Measurements from ENCODE around the gene MPND.
"Not testable (repeated sequence)": the region's sequence is repeated elsewhere in the genome, so short reads cannot be mapped to it uniquely, and the experiment has no call there.

The MPND gene

DNA sequence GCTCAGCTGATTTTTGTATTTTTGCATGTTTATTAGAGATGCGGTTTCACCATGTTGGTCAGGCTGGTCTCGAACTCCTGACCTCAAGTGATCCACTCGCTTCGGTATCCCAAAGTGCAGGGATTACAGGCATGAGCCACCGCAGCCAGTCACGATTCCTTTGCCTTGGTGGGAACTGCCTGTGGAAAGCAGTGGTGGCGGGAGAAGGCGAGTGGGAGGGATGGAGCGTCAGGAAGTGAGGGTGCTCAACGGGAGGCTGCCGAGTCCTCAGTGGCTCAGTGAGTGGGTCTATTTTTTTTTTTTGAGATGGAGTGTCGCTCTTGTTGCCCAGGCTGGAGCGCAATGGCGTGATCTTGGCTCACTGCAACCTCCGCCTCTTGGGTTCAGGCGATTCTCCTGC, 5.9 kb downstream of the MPND start:
- not testable (repeated sequence) for DNase-seq (ENCODE audit: low spot score)

DNA sequence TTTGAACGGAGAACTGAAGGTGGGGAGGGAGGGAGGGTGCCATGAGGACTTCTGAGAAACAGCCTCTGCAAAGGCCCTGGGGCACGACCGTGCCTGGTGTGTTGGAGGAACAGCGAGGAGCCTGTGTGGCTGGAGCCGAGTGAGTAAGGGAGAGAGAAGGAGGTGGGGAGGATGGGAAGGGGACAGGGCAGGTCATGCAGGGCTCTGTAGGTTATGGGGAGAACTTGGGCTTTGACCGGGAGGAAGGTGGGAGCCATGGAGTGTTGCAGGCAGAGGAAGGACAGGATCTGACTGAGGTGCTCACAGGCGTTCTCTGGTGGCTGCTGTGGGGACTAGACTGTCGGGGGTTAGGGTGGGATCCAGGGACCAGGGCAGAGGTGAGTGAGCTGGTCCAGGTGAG, 6.7 kb downstream of the MPND start:
- DNase-seq (ENCODE audit: low spot score), result peak; percentile 3

DNA sequence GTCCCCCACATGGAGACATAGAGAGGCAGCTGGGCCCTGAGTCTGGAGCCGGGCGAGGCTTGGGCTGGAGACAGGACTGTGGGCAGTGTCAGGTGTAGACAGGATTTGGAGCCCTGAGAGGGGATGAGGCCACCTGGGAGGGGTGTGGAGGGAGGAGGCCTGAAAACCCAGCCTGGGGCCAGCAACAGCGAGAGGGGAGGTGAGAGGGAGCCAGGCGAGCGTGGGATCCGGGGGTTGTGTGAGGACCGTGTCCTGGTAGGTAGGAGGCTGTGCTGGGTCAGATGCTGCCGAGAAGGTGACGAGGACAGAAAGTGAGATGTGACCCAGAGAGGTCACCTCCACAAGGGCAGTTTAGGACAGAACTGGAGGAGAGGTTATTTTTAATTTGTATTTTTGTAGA, 7.4 kb downstream of the MPND start:
- DNase-seq (ENCODE audit: low spot score), result peak; percentile 4

DNA sequence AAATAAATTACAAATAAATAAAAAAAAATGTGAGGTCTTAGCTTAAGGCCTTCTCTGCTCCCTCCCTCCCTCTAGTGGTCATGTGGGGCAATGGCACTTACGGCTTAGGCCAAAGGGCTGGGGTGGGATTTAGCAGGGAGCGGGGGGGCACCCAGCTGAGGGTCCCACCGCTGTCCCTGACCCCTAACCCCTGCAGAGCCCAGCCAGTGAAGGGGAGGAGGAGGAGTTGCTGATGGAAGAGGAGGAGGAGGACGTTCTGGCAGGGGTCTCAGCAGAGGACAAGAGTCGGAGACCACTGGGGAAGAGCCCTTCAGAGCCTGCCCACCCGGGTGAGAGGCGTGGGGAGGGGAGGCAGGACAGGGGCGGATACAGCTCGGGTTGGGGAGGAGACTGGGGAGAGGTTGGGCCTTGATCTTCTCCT, 9.3 kb downstream of the MPND start:
- DNase-seq (ENCODE audit: low spot score), result peak; percentile 79

DNA sequence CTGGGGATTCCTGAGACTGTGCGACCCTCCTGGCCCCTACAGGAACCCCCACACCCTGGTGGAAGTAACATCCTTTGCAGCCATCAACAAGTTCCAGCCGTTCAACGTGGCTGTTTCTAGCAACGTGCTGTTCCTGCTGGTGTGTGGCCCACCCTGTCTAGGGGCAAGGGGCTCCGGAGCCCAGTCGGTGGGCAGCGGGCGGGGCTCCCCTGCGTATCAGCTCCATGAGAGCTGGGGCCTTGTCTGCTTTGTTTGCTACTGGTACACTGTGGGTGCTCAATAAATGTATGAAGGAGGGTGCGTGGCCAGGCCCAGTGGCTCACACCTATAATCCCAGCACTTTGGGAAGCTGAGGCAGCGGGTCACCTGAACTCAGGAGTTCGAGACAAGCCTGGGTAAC, 10.9 kb downstream of the MPND start:
- DNase-seq (ENCODE audit: low spot score), result peak; percentile 5

DNA sequence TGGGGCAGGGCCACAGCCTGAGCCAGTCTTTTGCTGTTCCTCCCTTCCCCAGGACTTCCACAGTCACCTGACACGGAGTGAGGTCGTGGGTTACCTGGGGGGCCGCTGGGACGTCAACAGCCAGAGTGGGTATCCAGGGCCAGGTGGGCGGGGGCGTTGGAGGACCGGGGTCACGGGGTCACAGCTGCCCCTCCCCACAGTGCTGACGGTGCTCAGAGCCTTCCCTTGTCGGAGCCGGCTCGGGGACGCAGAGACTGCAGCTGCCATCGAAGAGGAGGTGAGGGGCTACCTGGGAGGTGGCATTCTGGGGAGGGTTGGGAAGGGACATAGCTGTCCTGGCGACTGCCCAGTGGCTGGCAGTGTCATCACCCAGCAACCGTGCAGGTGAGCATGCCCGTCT, 11.5 kb downstream of the MPND start:
- DNase-seq (ENCODE audit: low spot score), result peak; percentile 3

DNA sequence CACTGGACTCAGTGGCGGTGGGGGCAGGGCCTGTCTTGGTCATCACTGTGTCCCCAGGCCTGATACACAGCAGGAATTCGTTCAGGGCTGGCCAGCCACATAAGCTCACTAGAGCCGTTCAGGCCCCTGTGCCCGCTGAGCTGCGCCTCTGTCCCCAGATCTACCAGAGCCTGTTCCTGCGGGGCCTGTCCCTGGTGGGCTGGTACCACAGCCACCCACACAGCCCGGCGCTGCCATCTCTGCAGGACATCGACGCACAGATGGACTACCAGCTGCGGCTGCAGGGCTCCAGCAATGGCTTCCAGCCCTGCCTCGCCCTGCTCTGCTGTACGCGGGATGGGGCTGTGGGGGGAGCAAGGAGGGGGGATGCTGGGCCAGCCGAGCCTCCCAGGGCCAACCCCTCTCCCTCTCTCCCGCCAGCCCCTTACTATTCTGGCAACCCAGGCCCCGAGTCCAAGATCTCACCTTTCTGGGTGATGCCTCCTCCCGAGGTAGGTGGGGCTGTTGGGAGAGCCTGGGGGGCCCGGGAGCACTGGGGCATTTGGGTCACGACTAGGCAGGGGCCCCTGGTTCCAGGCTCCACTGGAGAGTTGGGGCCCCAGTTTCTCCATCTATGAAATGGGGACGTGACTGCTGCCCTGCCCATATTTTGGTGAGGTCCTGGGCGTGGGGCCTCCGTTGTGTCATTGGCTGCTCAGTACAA, 13.9 kb downstream of the MPND start:
- DNase-seq (ENCODE audit: low spot score), result no peak

DNA sequence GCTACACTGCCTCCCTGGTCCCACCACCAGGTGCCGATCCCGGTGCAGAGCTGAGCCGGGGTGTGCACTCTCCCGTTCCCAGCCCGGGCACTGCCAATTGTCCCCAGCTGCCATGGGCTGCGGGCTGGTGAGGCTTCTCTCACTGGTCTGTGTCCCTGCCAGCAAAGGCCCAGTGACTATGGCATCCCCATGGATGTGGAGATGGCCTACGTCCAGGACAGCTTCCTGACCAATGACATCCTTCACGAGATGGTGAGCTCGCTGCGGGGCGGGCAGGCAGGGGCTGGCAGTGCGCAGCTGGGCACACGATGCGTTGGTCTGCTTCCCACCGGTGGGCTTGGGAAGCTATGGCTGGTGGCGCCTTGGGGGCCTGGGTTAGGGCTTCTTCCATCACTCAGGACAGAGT, 14.6 kb downstream of the MPND start:
- peak; percentile 10 for DNase-seq (ENCODE audit: low spot score)

DNA sequence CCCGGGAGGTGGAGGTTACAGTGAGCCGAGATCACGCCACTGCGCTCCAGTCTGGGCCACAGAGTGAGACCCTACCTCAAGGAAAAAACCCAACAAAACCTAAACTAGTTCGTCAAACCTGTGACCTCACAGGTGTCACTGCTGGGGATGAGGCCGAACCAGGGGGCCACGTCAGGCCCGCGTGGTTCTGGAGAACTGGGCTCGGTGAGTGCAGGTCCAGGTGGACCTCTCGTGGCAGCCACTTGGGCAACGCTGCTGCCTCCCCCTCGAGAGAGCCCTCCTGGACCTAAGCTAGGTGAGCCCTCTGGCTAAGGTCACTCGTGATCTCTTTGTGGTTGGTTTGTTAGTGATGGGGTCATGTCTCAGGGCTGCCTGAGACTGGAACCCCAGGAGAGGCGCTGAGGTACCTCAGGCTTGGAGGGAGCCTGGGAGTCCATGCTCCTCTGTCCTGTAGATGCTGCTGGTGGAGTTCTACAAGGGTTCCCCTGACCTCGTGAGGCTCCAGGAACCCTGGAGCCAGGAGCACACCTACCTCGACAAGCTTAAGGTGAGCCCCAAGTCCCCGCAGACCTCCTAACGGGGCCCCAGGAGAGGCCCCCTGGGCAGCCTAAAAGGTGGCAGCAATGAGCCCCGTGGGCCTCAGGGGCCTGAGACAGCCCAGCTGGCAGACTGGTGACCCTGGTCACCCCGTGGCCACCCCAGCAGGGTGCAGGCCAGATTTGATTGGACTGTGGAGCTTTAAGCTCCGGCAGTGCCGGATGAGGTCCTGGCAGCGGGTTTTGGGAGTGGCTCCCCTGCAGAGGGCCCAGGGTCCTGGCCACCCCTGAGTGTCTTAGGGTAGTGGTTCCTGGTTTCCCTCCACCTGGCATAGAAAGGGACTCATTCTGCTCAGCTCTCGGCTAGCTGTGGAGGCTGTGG, 15.6 kb downstream of the MPND start:
- DNase-seq (ENCODE audit: low spot score), result peak; percentile 18

DNA sequence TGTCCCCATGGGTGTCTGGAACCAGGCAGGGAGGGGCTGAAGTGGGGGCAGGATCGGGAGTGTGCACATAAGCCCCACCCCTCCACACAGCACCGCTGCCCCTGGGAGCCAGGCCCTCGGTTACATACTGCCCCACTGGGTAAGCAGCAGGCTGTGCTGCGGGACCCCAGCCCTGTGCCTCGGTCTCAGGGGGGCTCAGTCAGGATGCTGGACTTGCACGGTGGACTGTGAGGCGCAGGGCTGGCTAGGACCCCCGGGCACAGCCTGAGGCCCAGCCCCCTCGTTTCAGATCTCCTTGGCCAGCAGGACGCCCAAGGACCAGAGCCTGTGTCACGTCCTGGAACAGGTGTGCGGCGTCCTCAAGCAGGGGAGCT, 16.3 kb downstream of the MPND start:
- no peak for DNase-seq (ENCODE audit: low spot score)

DNA sequence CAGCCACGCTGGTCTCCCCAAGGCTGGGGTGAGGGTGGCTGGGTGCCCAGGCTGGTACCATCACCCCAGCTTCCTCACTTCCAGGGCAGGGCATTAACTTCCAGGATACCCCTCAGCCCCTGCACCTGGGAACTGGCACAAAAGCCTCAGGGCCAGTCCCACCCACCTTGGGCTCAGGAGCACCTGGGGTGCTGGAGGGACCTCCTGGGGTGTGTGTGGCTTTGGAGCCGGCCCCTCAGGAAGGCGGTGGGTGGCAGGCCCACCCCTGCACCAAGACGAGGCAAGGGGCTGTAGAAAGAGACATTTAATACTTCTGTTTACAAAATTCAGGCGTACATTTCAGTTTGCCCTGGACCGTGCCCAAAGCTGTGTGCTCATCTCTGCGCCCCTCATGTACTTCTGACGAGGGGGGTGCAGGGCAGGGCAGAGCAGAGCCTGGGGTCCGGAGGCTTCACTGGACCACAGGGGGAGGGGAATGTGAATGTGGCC, 16.8 kb downstream of the MPND start:
- no peak for DNase-seq (ENCODE audit: low spot score)

DNA sequence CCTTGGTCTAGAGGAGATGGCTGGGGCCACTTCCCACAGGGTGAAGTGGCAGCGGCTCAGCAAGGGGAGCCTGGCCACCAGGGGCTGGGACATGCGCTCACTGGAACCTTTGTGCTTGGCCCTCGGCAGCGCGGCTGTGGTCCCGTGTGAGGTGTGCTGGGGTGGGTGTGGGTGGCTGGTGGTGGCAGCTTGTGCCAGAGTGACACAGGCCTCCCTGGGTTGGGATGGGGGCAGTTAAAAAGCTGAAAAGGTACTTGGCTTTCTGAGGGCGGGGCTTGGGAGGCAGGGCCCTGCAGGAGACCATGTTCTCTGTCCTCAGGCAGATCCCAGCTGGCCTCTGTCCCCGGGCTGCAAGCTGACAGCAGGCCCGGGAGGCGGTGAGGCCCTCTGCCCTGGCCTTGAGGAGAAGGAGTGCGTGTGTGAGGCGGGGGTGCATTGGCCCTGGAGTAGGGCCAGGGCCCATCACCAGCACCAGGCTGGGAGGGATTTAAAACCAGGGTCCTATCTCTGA, 17.3 kb downstream of the MPND start:
- no peak for DNase-seq (ENCODE audit: low spot score)

DNA sequence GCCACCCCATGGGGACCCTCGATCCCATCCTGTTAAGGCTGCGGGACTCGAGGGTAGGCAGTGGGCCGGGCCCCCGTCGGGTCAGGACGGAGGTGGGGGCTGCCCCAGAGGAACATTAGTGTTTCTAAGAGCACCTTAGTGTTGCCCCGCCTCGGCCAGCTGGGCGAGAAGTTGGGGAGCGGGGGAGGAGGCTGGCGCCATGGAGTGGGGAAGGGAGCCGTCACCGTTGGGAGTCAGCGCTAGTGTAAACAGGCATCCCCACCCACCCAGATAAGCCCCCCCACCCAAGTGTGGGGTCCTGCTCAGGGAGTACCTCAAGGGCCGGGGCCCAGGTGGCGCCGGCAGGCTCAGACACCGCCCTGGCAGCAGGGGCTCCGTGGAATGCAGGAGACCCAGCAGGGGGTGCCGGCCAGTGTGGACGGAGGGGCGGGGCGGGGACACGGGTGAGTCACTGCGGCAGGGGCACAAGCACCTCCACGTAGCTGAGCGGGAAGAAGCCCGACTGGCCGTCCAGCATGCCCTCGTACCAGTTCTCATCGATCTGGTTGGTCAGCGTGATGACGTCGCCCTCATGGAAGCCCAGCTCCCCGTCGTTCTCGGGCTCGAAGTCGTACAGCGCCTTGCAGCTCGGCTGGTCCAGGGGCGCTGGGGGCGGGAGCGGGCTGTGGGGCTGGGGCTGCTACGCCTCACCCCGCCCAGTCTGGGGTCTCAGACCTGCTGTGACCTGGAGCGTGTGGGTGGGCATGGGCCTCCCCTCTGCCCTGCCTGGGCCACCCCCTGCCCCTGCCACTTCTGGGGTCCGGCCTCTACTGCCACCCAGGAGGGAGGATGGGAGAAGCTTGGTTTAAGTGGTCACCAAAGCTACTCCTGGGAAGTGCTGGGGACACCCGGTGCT, 18.0 kb downstream of the MPND start:
- peak; percentile 75 for DNase-seq (ENCODE audit: low spot score)

DNA sequence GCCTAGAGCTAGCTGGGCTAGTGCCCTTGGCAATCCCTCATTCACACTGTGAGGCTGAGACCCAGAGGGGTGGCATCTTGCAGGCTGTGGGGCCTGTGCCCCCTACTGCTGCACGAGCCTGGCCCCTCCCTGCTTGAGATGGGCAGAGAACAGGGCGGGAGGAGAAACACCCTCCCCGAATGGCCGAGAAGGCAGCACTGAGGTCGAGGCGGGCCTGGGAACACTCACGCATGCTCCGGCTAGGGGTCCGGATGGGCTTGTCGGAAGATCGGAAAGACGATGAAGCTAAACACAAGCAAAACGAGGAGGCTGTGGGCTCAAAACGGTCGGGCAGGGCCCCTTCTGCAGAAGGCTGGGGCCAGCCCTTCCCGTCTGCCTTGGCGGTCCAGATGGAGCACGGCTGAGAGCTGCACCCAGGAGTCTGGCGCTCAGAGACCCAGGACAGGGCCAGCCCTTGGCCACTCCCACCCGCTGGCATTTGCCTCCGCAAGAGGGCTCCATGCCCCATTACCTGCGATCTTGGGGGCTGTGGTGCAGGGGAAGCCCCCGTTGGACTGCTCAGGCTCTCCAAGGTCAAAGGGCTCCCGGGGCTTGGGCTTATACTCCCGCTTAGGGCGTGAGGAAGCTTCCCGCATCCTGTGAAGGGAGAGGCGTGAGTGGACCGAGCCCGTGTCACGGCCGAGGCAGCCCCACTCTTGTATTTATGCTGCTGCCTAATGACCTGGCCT, 18.9 kb downstream of the MPND start:
- no peak for DNase-seq (ENCODE audit: low spot score)

DNA sequence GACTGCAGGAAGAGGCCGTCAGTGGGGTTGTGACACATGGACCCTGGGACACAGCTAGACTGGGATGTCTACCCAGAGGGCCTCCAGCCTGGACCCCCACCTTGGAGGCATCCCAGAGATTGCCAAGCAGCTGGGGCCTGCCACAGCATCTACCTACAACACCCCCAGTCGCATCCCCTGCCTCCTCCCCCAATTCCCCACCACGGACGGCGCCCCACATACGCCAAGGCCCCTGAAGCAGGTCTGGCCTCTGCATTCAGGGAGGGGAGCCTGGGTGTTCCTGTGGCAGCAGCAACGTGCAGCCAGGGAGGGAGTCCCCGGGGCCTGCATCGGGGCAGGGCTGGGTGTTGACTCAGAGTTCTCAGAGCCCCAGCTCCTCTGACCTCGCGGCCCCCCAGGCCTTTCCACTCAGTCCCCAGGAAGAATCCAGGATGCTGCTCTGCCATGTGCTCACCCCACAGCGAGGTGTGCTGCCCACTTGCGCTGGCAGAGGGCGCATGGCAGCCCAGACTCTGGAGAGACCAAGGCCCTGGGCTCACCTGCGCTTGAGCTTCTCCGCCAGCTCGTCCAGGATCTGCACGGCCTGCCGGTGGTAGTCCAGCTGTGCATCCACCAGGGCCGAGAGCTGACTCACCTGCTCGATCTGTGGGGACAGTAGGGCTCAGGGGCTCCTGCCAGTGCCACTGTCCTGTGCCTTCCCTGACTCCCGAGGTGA, 19.6 kb downstream of the MPND start:
- DNase-seq (ENCODE audit: low spot score), result peak; percentile 59

DNA sequence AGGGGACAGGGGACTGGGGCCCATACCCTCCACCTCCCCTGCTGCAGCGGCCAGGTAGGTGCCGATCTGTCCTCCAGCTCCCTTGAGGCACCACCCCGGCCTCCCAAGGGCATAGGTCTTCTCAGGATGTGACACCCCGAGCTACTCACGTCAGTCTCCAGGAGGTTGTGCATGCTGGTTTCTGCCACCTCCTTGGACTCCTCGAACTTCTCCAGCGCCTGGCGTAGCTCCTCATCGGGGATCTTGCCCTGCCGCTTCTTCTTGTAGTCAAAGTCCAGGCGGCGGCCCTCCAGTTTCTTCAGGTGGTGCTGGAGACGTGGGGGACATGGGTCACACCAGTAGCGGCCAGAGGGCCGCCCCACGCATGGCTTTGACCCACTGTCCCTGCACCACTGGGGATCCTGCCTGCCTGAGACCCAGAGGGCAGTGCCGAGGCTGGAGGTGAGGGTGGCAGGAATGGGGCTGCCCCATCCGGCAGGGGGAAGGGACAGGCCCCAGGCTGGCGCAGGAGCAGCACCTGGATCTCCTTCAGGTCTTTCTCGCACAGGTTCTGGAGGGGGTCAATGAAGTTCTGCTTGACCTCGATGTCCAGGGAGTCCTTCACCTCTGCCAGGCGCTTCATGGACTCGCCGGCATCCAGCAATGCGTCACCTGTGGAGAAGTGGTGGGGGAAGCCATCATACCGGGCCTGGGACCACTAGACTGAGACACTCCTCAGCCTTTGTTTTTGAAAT, 20.4 kb downstream of the MPND start:
- no peak for DNase-seq (ENCODE audit: low spot score)

DNA sequence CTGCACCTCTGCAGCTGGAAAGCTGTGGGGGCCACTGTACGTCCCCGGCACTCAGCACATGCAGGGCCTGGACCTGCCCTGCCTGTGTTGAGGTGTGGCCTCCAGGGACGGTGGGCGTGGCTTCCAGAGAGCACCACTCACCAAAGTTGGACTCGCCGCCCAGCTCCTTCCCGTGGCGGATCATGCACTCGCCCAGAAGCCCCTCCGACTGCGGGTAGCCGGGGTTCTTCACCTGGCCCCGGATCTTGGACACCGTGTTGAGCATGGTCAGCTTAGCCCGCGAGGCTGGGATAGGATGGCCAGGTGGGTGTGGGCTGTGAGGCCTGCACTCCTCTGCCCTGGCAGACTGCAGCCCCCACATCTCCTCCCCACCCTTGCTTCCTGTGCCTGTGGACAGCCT, 22.0 kb downstream of the MPND start:
- DNase-seq (ENCODE audit: low spot score), result no peak

DNA sequence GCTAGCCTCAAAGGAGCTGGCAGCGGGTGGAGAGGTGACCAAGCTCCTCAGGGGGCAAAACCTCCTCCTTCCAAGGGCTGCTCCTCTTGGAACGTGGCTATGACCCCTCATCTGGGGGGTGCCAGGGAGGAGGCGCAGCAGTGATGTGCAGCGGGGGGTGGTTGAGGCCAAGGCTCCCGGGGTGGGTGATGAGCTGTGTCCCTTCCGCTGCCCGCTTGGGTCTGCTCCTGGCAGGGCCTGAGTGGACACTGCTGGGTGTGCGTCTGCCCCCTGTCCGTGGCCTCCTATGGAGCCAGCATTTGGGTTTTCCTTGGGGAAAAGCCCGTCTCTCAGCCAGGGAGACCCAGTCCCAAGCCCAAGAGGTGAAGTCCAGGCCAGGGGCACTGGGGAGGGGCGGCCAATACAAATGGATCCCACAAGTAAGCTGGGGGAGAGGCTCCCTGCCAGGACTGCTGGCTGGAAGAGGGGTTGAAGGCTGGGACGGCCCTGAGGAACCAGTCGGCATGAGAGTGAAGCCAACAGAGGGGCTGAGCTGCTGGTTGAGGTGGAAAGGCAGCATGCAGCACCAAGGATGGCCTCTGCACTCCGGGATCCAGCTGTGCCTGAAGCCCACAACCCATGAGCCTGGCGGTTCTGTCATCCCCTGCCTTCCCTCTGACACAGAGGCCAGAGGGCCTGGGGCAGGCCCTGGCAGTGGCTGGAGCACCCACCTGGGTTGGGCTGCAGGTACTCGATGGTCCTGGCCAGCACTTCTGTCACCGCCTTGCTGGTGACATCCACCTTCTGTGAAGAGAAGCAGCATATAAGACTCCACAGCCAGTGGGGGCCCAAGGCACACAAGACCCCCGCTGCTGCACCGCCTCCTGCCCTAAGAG, 22.7 kb downstream of the MPND start:
- DNase-seq (ENCODE audit: low spot score), result no peak
